Measurements from ENCODE around the gene PER1. TPM values are rescaled to one million over a fixed set of nuclear protein-coding genes. Genes with fewer than 3 reads are reported as not detected.

Gene PER1
- total RNA-seq, 4 donors from 2014 or later: 105 to 263 (median 164) TPM

- intact Hi-C loops (cut with DNase I; ENCODE audit: low total_unique reads) (loop anchor here (2.0 to 10.0 kb wide), 5 partner anchors 312 to 912 kb away; partner anchors contain the start of genes CD68, GABARAP and SLC2A4), in situ Hi-C loops (cut with MboI; ENCODE audit: low sequenced_read_pairs in 4 of 4) (loop anchor here in 1 of 4 donors (5.0 kb wide), 1 partner anchor 312 kb away; no protein-coding TSS in a partner anchor)
- peaks cover 0 to 33% of the 10 kb centered on the region in 2 donors for H3K36me3 ChIP-seq
- no peaks in the 10 kb centered on the region for H3K27me3 ChIP-seq
- H3K4me1 ChIP-seq: peaks cover 37 to 42% of the 10 kb centered on the region in 2 donors
- peak overlapping the region; percentile 96 to 97 (median 96) for H3K4me3 ChIP-seq
- peak overlapping the region; percentile 98 to 100 (median 100) for H3K27ac ChIP-seq
- H3K9me3 ChIP-seq: no peaks in the 10 kb centered on the region
- TF ChIP-seq POLR2A (IDR thresholded peaks at IDR 0.05): peak in 1 of 2 donors; percentile 32
- TF ChIP-seq, protein P1, sequence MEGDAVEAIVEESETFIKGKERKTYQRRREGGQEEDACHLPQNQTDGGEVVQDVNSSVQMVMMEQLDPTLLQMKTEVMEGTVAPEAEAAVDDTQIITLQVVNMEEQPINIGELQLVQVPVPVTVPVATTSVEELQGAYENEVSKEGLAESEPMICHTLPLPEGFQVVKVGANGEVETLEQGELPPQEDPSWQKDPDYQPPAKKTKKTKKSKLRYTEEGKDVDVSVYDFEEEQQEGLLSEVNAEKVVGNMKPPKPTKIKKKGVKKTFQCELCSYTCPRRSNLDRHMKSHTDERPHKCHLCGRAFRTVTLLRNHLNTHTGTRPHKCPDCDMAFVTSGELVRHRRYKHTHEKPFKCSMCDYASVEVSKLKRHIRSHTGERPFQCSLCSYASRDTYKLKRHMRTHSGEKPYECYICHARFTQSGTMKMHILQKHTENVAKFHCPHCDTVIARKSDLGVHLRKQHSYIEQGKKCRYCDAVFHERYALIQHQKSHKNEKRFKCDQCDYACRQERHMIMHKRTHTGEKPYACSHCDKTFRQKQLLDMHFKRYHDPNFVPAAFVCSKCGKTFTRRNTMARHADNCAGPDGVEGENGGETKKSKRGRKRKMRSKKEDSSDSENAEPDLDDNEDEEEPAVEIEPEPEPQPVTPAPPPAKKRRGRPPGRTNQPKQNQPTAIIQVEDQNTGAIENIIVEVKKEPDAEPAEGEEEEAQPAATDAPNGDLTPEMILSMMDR (IDR thresholded peaks at IDR 0.05 in 4 of 5, conservative IDR thresholded peaks at IDR 0.05 in 1 of 5): no peak
- DNase-seq (no peak), ATAC-seq (no peak)
These were observed 2.5 kb upstream of the PER1 start for GRCh38 chr17:8154608-8155155.

DNA sequence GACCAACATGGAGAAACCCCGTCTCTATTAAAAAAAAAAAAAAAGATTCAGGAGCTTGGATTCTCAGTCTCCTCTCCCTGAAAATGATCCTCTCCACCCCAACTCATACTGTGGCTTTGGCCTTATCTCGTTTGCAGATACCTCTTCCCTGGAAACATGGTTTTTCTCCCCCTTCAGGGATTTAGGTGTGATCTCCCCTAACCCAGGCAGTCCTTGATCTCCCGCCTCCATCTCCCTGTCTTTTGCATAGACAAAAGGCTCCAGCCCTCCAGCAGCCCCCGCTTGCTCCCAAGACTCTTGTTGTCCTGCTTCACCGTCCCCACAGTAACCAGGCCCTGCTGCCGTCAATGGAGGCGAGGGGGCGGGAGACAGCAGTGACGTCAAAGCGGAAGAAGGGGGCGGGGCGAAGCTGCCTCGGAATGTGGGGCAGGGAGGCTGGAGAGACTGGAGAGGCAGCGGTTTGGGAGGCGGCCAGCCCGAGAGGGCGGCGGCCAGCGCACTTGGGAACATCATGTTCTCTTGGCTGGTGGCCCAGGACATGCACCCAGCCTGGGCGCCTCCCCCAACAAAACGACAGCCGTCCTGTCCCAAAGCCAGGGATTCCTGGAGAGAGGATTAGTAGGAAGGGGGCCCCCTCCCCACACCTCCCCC lies 1.9 kb upstream of the PER1 start:
- ATAC-seq (peak; percentile 28 to 29), DNase-seq (peak; percentile 99 to 100)
- intact Hi-C loops (cut with DNase I; ENCODE audit: low total_unique reads): loop anchor here (2.0 to 10.0 kb wide), 5 partner anchors 312 to 912 kb away; partner anchors contain the start of genes CD68, GABARAP and SLC2A4
- peak; percentile 70 to 95 for TF ChIP-seq POLR2A (IDR thresholded peaks at IDR 0.05)
- TF ChIP-seq, protein P1 (IDR thresholded peaks at IDR 0.05 in 4 of 5, conservative IDR thresholded peaks at IDR 0.05 in 1 of 5): no peak
- H3K4me1 ChIP-seq: peaks cover 42 to 48% of the 10 kb centered on the region in 2 donors
- H3K27me3 ChIP-seq: no peaks in the 10 kb centered on the region
- H3K4me3 ChIP-seq: peak overlapping the region; percentile 96 to 97 (median 96)
- in situ Hi-C loops (cut with MboI; ENCODE audit: low sequenced_read_pairs in 4 of 4): loop anchor here in 1 of 4 donors (5.0 kb wide), 1 partner anchor 312 kb away; no protein-coding TSS in a partner anchor
- H3K36me3 ChIP-seq: peaks cover 0 to 33% of the 10 kb centered on the region in 2 donors
- H3K9me3 ChIP-seq: no peaks in the 10 kb centered on the region
- H3K27ac ChIP-seq: peak overlapping the region; percentile 98 to 100 (median 100)

- Histone ChIP-seq H3K4me3 (peak overlapping the region; percentile 69 to 97 (median 84)), H3K4me1 (peaks cover 41 to 52% of the 10 kb centered on the region in 2 donors), H3K9me3 (no peaks in the 10 kb centered on the region), H3K27ac (peak overlapping the region; percentile 98 to 100 (median 100)), H3K27me3 (no peaks in the 10 kb centered on the region), H3K36me3 (peaks cover 0 to 38% of the 10 kb centered on the region in 2 donors)
- ATAC-seq (peak; percentile 5 to 7), DNase-seq (peak; percentile 78 to 86)
- in situ Hi-C loops (cut with MboI; ENCODE audit: low sequenced_read_pairs in 4 of 4) (loop anchor here in 1 of 4 donors (5.0 kb wide), 1 partner anchor 311 kb away; no protein-coding TSS in a partner anchor), intact Hi-C loops (cut with DNase I; ENCODE audit: low total_unique reads) (loop anchor here (5.0 to 10.0 kb wide), 4 partner anchors 311 to 911 kb away; partner anchors contain the start of genes CD68, GABARAP and SLC2A4)
- TF ChIP-seq POLR2A (IDR thresholded peaks at IDR 0.05): peak in 1 of 2 donors; percentile 47
- TF ChIP-seq, protein P1 (IDR thresholded peaks at IDR 0.05 in 4 of 5, conservative IDR thresholded peaks at IDR 0.05 in 1 of 5): no peak
These were observed 1.3 kb upstream of the PER1 start for GRCh38 chr17:8153525-8153956.

GRCh38 chr17:8153031-8153451 lies 837 bp upstream of the PER1 start:
- no peak for TF ChIP-seq POLR2A (IDR thresholded peaks at IDR 0.05)
- TF ChIP-seq, protein P1 (IDR thresholded peaks at IDR 0.05 in 4 of 5, conservative IDR thresholded peaks at IDR 0.05 in 1 of 5): no peak
- intact Hi-C loops (cut with DNase I; ENCODE audit: low total_unique reads) (loop anchor here (5.0 to 10.0 kb wide), 4 partner anchors 311 to 911 kb away; partner anchors contain the start of genes CD68, GABARAP and SLC2A4), in situ Hi-C loops (cut with MboI; ENCODE audit: low sequenced_read_pairs in 4 of 4) (loop anchor here in 1 of 4 donors (5.0 kb wide), 1 partner anchor 311 kb away; no protein-coding TSS in a partner anchor)
- Histone ChIP-seq H3K27me3 (no peaks in the 10 kb centered on the region), H3K4me1 (peaks cover 42 to 52% of the 10 kb centered on the region in 2 donors), H3K36me3 (peaks cover under 1 to 43% of the 10 kb centered on the region in 2 donors), H3K4me3 (peak overlapping the region; percentile 69 to 97 (median 84)), H3K27ac (peak overlapping the region; percentile 98 to 100 (median 100)), H3K9me3 (no peaks in the 10 kb centered on the region)
- no peak for DNase-seq
- ATAC-seq: no peak

Measured in gastrocnemius medialis (tissue), 4 donors.